GM04504 (cell line): ENCODE data around the gene CTU2.

Source experiments
- DNase-seq: peaks from one replicate; pipeline ENCODE4 v3.0.0-alpha.2; 2012; ENCODE audit warnings: low read depth

Gene CTU2

DNA sequence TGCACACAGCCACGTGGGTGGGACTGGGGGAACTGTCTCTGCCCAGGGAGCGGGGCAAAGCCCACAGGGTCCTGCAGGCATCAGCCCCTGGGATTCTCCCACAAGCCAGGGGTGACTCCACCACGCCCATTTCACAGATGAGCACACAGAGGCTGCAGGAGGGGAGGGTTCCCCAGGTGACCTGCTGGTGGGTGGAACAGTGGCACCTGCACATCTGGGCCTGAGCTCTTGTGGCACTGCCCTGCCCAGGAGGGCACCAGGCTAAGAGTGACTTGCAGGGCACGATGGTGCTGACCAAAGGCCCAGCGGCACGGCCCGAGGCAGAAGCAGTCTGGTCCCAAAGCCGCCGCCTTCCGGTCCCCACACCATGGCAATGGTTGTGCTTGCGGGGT is 54.8 kb downstream of the CTU2 start:
- DNase-seq: no peak

DNA sequence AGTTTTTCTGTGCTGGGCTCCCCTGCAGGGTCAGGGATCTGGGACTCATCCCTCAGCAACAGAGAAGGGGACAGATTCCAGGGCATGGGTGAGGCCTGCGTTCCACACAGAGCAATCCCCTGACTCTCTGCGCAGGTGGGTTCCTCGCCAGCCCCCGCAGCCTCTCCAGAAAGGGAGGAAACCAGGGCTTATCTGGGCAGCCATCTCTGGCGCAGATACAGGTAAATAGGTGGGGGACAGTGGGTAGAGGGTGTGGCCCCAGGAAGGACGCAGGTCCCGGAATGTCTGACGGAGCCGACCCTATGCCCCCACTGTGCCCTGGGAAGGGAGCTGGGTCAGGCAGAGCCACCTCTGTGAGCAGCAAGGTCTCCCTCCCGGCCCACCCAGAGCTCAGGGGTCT is 55.5 kb downstream of the CTU2 start:
- DNase-seq: no peak

- DNase-seq: no peak
These were observed 56.1 kb downstream of the CTU2 start for GRCh38 chr16:88762258-88762870.

DNA sequence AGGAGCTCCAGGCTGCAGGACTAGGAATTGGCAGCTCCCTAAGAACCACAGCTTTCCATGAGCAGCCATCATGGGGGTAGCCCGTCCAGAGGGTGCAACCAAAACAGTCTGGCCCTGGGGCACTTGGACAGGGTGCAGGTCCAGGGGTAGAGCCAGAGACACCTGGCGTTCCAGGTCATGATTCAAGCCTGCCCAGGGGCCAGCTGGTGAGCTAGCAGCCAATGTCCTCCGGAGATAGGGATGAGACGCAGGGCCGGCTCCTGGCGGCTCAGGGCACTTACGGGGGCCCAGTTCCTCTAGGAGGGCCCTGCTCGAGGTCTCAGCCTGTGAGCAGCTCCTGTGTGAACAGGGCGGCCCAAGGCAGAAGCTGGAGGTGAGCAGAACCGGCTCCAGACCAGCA is 56.6 kb downstream of the CTU2 start:
- no peak for DNase-seq

GRCh38 chr16:88763502-88764053 is 57.3 kb downstream of the CTU2 start:
- DNase-seq: no peak

DNA sequence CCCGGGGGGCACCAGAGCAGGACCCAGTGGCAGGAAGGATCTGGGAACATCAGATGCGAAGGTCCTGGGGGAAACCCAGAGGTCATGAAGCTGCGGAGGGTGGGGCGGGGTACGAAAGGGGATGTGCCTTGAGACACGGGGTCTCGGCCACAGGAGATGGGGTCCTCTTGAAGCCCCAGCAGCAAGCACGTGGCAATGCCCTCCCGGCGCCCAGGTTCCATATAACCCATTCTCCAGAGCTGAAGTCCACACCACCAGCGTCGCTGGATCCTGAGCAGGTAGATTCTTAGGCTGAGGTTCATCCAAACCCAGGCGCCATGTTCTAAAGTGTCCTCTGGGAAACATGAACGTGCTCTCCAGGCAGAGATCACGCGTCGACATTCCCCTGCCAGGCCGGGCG is 57.8 kb downstream of the CTU2 start:
- no peak for DNase-seq

GRCh38 chr16:88764913-88765349 is 58.6 kb downstream of the CTU2 start:
- DNase-seq: no peak
